Activated gamma-delta T cell treated with anti-CD3 and anti-CD28 coated beads, Interleukin-2, amount 50 U/mL, for 16 hours (primary cell): ENCODE results near the gene ZNF160.
"Not testable (repeated sequence)": the region's sequence is repeated elsewhere in the genome, so short reads cannot be mapped to it uniquely, and the experiment has no call there.

Experiments used
- DNase-seq: peaks from one replicate; pipeline ENCODE4 v3.0.0-alpha.2; 2020; ENCODE audit warnings: low read depth

The ZNF160 gene

GRCh38 chr19:53091413-53092254, 11.6 kb downstream of the ZNF160 start:
- no peak for DNase-seq

- DNase-seq, result no peak
Observed at GRCh38 chr19:53088091-53088490, 15.1 kb downstream of the ZNF160 start.

GRCh38 chr19:53086949-53087348, 16.3 kb downstream of the ZNF160 start:
- DNase-seq, result no peak

- no peak for DNase-seq
Observed at GRCh38 chr19:53085496-53085895, 17.7 kb downstream of the ZNF160 start.

- no peak for DNase-seq
Observed at GRCh38 chr19:53082929-53083328, 20.3 kb downstream of the ZNF160 start.

GRCh38 chr19:53079313-53079924, 23.8 kb downstream of the ZNF160 start:
- no peak for DNase-seq

- DNase-seq, result no peak
Observed at GRCh38 chr19:53078668-53079067, 24.6 kb downstream of the ZNF160 start.

GRCh38 chr19:53076984-53077383, 26.2 kb downstream of the ZNF160 start:
- no peak for DNase-seq

- DNase-seq, result no peak
Observed at GRCh38 chr19:53068834-53069233, 34.4 kb downstream of the ZNF160 start.

GRCh38 chr19:53068199-53068598, 35.0 kb downstream of the ZNF160 start:
- no peak for DNase-seq

- no peak for DNase-seq
Observed at GRCh38 chr19:53057904-53058580, 45.2 kb downstream of the ZNF160 start.

- DNase-seq, result no peak
Observed at GRCh38 chr19:53055117-53055516, 48.1 kb downstream of the ZNF160 start.

- no peak for DNase-seq
Observed at GRCh38 chr19:53047379-53047778, 55.8 kb downstream of the ZNF160 start.

GRCh38 chr19:53045536-53045935, 57.7 kb downstream of the ZNF160 start:
- no peak for DNase-seq

GRCh38 chr19:53041366-53041765, 61.9 kb downstream of the ZNF160 start:
- no peak for DNase-seq

GRCh38 chr19:53037101-53038097, 65.8 kb downstream of the ZNF160 start:
- DNase-seq, result peak; percentile 2

GRCh38 chr19:53034948-53035675, 68.1 kb downstream of the ZNF160 start:
- no peak for DNase-seq

GRCh38 chr19:53034054-53034453, 69.2 kb downstream of the ZNF160 start:
- no peak for DNase-seq

- DNase-seq, result not testable (repeated sequence)
Observed at GRCh38 chr19:53028306-53028705, 74.9 kb downstream of the ZNF160 start.

- no peak for DNase-seq
Observed at GRCh38 chr19:53019684-53020083, 83.5 kb downstream of the ZNF160 start.
